GM18868 (cell line): ENCODE measurements around the gene DCAF7.

Experiments
- ATAC-seq: cut with Tn5 transposase; IDR thresholded peaks from one replicate; pipeline ENCODE4 v1.9.1; 2021; ENCODE audit warnings: mild to moderate bottlenecking, moderate library complexity; ENCODE audit not compliant: unreplicated experiment

The DCAF7 gene

GRCh38 chr17:63524051-63524450 lies 26.2 kb upstream of the DCAF7 start:
- no peak for ATAC-seq

DNA sequence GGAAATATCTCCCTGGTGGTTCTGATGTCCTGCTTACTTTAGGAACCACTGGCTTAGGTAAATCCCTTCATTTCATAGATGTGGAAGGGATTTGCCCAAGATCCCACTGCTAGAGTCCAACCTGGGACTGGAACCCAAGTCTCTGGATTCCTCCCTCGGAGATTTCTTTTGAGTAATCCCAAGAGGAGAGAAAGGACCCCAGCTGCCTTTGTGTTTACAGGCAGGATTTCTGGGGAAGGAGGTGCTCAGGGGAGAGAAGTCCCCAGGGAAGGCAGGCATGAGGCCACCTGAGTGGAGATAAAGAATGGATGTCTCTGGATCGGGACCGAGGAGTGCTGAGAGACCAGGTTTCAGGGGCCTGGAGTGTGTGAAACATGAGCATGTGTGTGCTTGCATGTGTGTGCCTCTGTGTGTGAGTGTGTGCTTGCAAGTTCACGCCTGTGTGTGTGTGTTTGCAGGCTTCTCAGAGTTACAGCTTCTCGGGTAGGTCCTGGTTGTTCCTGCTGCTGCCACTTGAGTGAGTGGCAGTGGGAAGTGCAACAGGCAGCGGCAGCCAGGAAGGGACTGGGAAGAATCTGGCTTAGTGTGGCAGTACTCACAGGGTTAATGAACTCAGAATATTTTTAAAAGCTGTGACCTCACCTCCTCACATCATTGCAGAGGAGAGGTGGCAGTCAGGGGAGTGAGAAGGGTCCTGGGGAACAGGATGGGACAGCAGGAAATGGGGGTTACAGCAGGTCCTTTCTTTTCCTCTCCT lies 24.9 kb upstream of the DCAF7 start:
- no peak for ATAC-seq

DNA sequence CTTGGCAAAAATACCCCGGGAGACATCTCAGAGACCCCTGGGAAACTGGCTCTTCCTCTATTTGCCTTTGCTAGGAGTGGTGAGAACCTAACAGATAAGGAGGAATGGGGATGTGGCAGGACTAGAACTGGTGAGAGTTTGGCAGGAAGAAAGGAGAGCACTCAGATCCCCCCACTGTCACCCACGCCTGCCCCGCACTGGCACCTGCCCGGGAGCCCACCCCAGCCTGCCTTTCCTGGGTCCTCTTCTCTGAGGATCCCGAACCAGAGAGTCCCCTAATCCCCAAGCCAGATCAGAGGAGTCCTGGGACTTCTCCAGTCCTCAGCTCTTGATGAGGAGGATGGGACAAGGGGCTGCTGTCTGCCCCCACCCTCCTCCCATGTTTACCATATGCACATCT lies 23.4 kb upstream of the DCAF7 start:
- no peak for ATAC-seq

- ATAC-seq, result no peak
Observed at GRCh38 chr17:63528183-63528582, 22.1 kb upstream of the DCAF7 start.

GRCh38 chr17:63529711-63530556 lies 20.3 kb upstream of the DCAF7 start:
- no peak for ATAC-seq

GRCh38 chr17:63530557-63531021 lies 19.7 kb upstream of the DCAF7 start:
- no peak for ATAC-seq

DNA sequence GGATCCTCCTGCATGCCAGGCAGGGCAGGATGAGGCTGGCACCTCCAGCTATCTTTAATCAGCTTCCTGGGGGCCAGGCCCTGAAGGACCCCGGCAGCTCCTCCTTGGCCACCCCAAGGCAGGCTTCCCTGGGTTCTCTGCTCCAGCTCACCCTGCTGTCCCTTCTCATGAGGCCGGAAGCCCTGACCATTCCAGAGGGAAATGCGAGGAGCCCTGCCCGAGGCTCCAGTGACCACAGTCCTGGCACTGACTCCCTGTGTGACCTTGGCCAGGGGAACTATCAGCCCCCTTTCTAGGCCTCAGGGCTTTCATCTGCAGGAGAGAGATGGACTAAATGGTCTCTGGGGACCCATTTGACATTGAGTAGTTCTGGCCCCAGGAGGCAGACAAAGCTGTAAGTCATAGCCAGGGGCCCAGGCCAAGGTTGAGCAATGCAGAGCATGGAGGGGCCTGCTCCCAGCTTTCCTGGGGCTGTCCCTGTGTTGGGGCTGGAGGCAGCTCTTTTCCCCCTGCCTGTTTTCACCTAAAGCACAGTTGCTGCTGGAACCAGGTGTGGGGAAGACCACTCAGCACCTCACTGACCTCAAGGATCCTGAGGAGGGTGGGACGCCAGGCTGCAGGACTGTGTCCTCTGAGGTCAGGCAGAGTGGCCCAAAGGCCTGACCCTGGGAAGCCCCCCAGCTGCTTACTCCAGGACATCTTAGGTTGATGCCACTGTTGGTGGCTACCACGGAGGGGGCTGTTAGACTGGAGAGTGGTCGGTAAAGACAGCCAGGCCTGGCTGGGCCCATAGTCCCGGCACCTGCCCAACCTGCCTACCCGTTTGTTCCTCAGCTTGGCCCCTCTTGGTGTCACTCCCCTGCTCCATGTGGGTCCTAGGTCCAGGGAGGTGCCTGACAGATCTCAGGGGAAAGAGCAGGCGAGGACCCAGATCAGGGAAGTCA lies 19.0 kb upstream of the DCAF7 start:
- ATAC-seq, result no peak

GRCh38 chr17:63533433-63534077 lies 16.7 kb upstream of the DCAF7 start:
- ATAC-seq, result no peak

- ATAC-seq, result no peak
Observed at GRCh38 chr17:63534078-63534570, 16.2 kb upstream of the DCAF7 start.

- ATAC-seq, result no peak
Observed at GRCh38 chr17:63534816-63535455, 15.3 kb upstream of the DCAF7 start.

- ATAC-seq, result no peak
Observed at GRCh38 chr17:63535640-63536039, 14.6 kb upstream of the DCAF7 start.

DNA sequence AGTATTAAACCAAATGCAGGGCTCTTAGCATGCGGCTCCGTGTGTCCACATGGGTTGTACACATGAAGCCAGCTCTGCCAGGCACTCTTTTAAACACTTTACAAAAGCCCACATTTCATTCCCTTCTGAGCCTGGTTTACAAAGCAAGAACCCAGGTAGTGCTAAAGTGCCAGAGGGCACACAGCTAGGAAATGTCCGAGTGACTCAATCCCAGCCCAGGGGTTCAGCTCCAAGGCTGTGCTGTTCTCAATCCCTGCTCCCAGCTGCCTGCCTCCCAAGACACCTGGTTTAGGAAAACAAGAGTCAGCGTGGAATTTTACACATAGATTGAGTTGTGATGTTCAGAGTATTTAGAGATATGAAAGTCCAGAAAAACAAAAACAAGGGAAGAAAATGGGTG lies 13.3 kb upstream of the DCAF7 start:
- no peak for ATAC-seq

- ATAC-seq, result no peak
Observed at GRCh38 chr17:63537991-63538692, 12.1 kb upstream of the DCAF7 start.

GRCh38 chr17:63538693-63539595 lies 11.3 kb upstream of the DCAF7 start:
- no peak for ATAC-seq

- no peak for ATAC-seq
Observed at GRCh38 chr17:63540590-63540989, 9.7 kb upstream of the DCAF7 start.

- no peak for ATAC-seq
Observed at GRCh38 chr17:63542218-63542545, 8.1 kb upstream of the DCAF7 start.

DNA sequence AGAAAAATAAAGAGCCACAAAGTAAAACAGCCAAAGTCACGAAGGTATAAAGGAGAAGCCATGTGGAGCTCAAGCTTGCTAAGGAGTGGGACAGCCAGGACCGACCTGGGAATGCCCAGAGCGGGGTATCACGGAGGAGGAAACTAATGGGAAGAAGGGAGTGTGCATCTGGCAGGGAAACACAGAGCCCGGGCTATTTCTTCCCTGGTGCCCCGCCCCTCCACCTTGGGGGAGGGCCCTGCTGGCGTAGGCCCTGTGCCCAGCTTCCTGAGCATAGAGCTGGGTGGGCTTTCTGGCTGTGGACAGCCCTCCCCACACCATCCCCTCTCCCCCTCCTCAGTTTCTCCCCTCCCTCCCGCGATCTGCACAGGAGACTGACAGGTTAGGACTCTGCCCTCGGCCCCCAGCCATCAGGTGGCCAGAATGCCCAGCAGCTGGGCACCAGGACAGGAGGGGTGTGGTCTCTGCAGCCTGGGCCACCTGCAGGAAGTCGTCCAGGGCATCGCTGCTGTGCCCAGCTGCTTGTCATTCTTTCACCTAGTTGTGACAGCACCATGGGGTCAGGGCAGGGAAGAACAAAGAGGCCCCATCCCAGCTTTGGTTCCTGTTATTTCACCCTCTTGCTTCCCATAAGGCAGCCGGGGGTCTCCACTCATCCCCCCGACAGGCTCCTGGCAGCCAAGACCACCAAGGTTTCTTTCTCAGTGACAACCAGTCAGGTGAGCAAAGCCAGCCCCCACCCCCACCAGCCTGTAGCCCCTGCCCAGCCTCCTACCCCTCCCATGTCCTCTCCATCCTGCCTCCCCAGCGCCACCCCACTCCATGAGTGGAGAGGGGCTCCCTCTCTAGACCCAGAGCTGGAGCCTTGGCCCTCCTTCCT lies 7.1 kb upstream of the DCAF7 start:
- ATAC-seq, result no peak
